Spleen (tissue), 7 donors: ENCODE data around the gene PLAC1.

Experiments used
- CTCF ChIP-seq, 11 experiments: fragments of 200-600 bp in 7 of 11; fragments of 450-650 bp in 4 of 11; sonication (generic) in 4 of 11; IDR thresholded peaks in 8 of 11; conservative IDR thresholded peaks in 3 of 11; 1 replicate in 7 of 11; 2 replicates in 4 of 11; pipeline versions ENCODE4 v1.4.0 to v1.8.0; 2016 to 2021; ENCODE audit warnings: antibody characterized with exemption in 11 of 11, inconsistent platforms in 4 of 11, mild to moderate bottlenecking in 1 of 11
- POLR2AphosphoS5 ChIP-seq, 3 donors: sonication (generic); formaldehyde crosslinking; IDR thresholded peaks; one replicate each; pipeline ENCODE4 v1.5.1; 2017; ENCODE audit warnings: antibody characterized with exemption in 3 of 3
- donor health status: DM: no; HTN: no; CAD: no; lungs with moderate emphysema.
- donor health status: DM: no; HTN: no; CAD: no.
- donor health status: DM: no; HTN: no; CAD: no.

- TF ChIP-seq CTCF (IDR thresholded peaks at IDR 0.05 in 8 of 11, conservative IDR thresholded peaks at IDR 0.05 in 3 of 11) (no peak), POLR2AphosphoS5 (IDR thresholded peaks at IDR 0.05) (no peak)
Observed at GRCh38 chrX:134659761-134660160, 1.5 kb upstream of the PLAC1 start.
